8988T (cell line): ENCODE data around the gene SSTR1.

Experiments used
- DNase-seq: peaks from one replicate; pipeline ENCODE4 v3.0.0; 2011

SSTR1 gene

GRCh38 chr14:38243696-38244240, 36.1 kb downstream of the SSTR1 start:
- DNase-seq: no peak

DNA sequence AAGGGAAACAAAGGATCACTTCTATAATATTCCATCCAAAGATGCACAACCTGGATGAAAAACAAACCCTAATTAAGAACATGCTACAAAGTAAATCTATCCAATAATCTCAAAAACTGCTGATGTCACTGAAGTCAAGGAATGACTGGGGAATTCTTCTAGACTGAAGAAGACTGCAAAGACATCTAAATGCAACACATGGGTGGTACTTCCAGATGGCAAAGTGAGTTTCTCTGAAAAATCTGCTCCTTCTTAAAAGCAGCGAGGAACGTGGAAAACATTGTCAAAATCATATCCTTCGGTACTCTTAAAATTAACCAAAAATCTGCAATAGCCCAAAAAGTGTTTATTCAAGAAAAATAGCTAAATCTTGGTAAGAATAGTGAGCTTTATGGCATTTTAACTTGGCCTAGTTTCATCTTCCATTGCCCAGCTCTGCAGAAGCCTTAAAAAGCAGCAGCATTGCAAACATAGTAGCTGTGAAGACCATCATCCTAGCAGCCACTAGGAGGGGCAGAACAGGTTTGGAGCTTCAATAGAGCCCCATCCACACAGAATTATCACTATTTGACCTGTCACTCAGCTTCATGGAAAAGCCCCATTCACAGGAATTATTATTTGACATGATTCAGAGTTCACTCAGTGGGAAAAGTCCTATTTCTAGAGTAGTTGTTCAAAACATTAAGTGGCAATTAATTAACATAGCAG, 40.8 kb downstream of the SSTR1 start:
- no peak for DNase-seq

DNA sequence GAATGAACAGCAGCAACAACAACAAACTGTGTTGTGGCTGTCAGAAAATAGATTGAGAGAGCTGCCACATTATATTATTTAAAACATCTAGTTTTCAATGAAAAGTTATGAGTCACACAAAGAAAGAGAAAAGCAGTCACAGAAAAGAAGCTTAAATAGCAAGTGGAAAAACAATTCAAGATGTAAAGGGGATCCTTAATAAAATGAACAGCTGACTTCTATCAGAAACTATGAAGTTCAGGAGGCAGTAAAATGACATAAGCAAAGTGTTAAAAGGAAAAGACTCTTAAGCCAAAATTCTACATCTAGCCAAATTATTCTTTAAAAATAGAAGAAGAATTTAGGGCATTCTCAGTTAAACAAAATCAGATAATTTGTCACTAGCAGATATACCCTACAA, 42.6 kb downstream of the SSTR1 start:
- no peak for DNase-seq

DNA sequence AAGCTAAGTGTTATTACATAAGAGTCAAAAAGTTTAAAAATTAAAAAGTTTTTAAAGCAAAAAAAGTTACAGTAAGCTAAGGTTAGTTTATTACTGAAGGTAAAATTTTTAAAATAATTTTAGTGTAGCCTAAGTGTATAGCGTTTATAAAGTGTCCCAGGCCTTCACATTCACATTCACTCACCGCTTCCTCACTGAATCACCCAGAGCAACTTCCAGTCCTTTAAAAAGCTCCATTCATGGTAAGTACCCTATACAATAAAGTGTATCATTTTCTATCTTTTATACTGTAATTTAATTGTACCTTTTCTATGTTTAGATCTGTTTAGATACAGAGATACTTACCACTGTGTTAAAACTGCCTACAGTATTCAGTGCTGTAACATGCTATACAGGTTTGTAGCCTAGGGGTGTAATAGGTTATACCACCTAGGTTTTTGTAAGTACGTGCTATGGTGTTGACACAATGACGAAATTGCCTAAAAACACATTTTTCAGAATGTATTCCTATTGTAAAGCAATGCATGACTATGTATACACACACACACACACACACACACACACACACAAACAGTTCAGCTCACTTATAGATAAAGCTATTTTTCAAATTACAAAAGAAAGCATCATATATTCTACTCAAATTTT, 44.5 kb downstream of the SSTR1 start:
- no peak for DNase-seq

DNA sequence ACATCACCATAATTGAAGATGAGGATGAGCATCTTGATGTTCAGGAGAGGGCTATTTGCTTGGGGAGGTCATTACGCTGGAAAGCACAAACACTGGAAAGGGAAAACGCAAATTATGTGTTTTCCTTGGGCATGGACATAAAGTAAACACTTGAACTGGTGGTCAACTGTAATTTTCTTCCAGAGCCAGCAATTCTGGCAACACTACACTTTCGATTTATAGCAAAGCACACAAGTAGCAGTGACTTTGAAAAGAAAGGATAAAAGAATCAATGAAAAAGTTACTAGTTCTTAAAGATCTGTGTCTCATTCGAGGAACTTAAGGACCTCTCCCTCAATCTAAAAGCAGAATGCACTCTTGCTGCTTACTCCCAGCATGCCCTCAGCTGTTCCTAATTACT, 46.0 kb downstream of the SSTR1 start:
- DNase-seq: no peak

DNA sequence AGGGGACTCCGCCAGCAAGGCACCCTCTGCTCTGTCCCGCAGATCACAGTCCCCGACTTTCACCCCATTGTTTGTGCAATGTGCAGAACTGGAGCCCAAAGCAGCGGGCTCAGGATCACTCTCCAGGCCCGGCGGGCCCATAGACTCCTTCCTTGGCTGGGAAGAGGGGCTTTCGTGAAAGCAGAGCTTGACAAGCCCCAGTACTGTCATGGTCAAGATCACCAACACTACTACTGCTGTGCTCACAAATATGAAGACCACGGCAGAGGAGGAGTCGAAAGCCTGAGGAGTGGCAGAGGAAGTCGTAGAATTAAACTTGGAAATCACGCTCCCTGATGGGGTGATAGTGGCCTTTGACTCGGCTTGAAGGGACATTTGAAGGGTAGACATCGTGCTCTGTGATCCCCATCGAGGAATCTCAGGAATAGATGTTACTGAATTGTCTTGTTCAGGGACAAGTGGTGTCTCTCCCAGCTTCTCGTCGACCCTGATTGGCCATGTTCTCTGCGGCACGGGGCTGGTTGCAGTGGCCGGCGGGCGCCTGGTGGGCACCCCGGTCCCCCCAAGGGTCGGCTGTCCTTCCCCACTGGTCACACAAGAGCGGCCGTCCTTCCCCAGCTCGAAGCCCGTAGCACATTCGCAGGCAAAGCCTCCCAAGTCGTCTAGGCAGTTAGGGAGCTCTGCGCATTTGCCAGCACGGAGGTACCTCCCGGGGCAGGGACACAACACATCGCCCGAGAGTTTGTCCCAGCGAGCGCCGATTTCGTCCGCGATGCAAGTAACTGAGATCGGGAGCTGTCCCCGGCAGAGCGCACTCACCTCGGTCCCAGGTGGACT, 47.1 kb downstream of the SSTR1 start:
- no peak for DNase-seq

- DNase-seq: no peak
Observed at GRCh38 chr14:38255408-38255672, 47.6 kb downstream of the SSTR1 start.

GRCh38 chr14:38255673-38256532, 48.2 kb downstream of the SSTR1 start, which contains the start of gene CLEC14A:
Gene CLEC14A (minus strand): TSS chr14:38256093. CDS start chr14:38256022, 71 bp downstream.
- no peak for DNase-seq

DNA sequence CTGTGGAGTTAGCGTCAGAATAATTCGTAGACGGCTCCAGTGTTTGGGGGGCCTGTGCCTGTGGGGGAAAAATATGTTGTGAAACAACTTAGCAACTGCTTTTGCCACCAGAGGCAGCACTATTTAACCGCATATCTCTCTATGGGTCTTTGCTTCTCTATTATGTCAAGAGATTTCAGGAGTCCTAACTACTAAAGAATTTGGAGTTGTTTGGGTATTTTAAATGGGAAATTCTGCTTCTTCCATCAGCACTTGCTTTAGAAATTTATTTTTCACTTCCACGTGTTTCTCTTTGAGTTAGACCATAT, 48.8 kb downstream of the SSTR1 start:
- no peak for DNase-seq

DNA sequence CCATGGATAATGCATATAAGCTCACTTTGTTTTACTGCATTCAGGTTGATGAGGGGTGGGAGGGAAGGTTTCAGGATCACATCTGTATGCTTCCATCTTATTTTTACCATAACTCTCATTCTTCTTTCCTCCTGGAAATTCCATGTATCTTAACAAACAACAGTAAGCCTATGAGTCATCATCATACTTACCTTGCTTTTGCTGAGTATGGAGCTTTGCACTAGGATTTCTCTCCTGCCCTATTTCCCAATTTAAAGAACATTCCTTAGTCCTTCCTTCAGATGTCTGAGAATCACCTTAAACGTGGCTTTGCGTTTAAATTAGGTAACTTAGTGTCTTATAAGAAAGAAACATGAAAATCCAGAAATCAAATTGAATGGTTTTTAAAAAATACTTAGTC, 49.8 kb downstream of the SSTR1 start:
- no peak for DNase-seq

DNA sequence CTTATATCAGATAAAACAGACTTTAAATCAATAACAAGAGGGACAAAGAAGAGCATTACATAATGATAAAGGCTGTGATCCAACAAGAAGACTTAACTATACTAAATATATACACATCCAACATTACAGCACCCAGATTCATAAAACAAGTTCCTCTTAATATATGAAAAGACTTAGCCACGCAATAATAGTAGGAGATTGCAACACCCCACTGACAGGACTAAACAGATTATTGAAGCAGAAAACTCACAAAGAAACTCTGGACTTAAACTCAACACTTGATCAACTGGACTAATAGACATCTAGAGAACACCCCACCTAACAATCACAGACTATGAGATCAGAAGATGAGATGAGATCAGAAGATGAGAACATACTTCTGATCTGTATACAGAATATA, 53.9 kb downstream of the SSTR1 start:
- no peak for DNase-seq
